ENCODE data around the gene DTNB.

Gene DTNB

DNA sequence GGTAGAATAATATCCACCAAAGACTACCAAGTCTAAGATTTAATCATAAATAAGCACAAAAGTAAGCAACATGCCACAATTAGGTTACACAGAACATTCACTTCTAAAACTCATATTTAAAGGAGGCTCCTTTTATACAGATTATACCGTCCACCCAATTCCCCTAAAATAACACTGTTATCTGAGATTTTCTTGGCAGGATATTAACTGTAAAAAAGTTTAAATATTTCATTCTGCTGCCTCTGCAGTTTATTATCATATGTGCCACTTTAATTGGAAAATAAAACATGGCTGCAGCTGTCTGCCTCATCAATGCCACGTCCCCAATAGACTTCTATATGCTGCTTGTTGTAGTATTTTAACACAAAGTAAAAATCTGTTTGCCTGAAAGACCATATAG lies 140.9 kb downstream of the DTNB start:
- TF ChIP-seq CTCF (IDR thresholded peaks at IDR 0.05) = no peak

GRCh38 chr2:25529034-25529433 lies 144.3 kb downstream of the DTNB start:
- no peak for TF ChIP-seq CTCF (IDR thresholded peaks at IDR 0.05)

DNA sequence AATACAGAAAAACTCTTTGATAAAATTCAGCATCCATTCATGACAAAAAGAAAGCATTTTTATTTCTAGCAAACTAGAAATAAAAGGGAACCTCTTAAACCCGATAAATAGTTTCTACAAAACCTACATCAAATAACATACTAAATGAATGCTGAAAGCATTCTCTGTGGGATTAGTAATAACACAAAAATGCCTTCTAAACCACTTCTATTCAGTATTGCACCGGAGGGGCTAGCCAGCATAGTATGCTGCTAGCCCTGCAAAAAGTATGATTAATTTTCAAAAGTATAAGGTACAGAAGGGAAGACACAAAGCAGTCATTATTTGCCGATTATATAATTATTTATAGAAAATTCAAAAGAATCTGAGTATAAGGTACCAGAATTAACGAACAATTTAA lies 145.2 kb downstream of the DTNB start:
- no peak for TF ChIP-seq CTCF (IDR thresholded peaks at IDR 0.05)

GRCh38 chr2:25524507-25524906 lies 148.9 kb downstream of the DTNB start:
- no peak for TF ChIP-seq CTCF (IDR thresholded peaks at IDR 0.05)

- TF ChIP-seq CTCF (IDR thresholded peaks at IDR 0.05) = no peak
These were observed 150.3 kb downstream of the DTNB start for GRCh38 chr2:25523060-25523459.

DNA sequence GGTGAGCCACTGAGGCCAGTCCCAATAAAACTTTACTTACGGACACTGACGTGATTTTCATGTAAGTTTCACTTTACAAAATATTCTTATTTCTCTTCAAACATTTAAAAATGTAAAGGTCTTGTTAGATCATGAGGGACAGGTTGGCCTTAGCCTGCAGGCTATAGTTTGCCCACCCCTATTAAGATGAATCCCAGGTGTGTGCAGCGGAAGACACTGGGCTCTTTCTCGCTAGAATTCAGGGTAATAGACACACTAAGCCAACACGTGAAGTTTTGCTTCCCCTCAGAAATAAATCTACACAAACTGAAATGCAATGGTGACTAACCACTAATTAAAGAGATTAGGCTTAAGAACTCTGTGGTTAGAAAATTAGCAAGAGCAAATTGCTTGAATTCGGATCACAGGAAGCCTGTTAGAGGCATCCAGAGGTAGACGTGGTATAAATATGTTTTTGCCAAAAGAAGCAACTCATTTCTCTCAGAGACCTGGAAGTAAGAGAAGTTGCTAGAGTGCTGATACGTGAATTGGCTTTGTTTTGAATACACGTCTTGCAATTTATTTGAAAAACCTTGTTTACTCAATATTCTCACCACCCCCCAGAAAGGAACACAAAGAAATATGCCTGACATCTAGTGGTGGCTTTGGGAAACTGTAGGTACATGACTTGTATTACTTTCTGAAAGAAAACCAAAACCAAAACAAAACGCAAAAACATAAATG lies 151.6 kb downstream of the DTNB start:
- TF ChIP-seq CTCF (IDR thresholded peaks at IDR 0.05) = peak; percentile 74

- no peak for TF ChIP-seq CTCF (IDR thresholded peaks at IDR 0.05)
These were observed 152.3 kb downstream of the DTNB start for GRCh38 chr2:25521126-25521525.

DNA sequence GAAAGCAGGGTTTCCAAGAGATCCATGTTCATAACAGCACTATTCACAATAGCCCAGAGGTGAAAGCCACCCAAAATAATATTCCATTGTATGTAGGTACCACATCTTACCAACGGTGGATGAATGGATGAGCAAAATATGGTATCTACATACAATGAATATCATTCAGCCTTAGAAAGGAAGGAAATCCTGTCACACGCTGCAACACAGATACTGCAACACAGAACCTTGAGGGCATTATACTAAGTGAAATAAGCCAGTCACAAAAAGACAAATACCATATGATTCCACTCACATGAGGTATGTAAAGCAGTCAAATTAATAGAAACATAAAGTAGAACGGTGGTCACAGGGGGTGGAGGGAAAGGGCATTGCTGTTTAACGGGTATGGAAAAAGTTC lies 155.7 kb downstream of the DTNB start:
- TF ChIP-seq CTCF (IDR thresholded peaks at IDR 0.05) = no peak

Data from LNCAP (cell line).